DND-41 (cell line): ENCODE data around the gene RAPGEF2.
"Not testable (repeated sequence)": the region's sequence is repeated elsewhere in the genome, so short reads cannot be mapped to it uniquely, and the experiment has no call there.

Source experiments
- ATAC-seq: fragments of 200-7000 bp; cut with Tn5 transposase; 3 replicates; pipeline ENCODE4 v1.9.1; 2021; ENCODE audit warnings: low read depth; ENCODE audit not compliant: insufficient read depth
- DNase-seq: peaks from one replicate; pipeline ENCODE4 v3.0.0-alpha.2; 2020
- H2AFZ ChIP-seq: 2 replicates; pipeline ENCODE4 v1.6.0; 2012; ENCODE audit warnings: low read depth, low read length
- H3K27ac ChIP-seq: 2 replicates; pipeline ENCODE4 v1.5.1; 2012; ENCODE audit warnings: low read length, inconsistent platforms
- H3K27me3 ChIP-seq: fragments of 200-600 bp; sonication (generic); 2 replicates; pipeline ENCODE4 v1.6.0; 2012; ENCODE audit warnings: low read length, mild to moderate bottlenecking, inconsistent platforms; ENCODE audit not compliant: insufficient read depth, poor library complexity
- H3K36me3 ChIP-seq: 2 replicates; pipeline ENCODE4 v1.5.1; 2012; ENCODE audit warnings: low read length, inconsistent platforms; ENCODE audit not compliant: insufficient read depth
- H3K4me1 ChIP-seq: 2 replicates; pipeline ENCODE4 v1.5.1; 2012; ENCODE audit warnings: mild to moderate bottlenecking, low read length; ENCODE audit not compliant: insufficient read depth
- H3K4me2 ChIP-seq: 2 replicates; pipeline ENCODE4 v1.6.0; 2012; ENCODE audit warnings: mild to moderate bottlenecking, moderate library complexity, low read length, inconsistent platforms; ENCODE audit not compliant: insufficient read depth
- H3K4me3 ChIP-seq, 2 experiments: fragments of 200-600 bp in 1 of 2; shearing (Covaris generic) in 1 of 2; 2 replicates each; pipeline ENCODE4 v1.5.1; 2012 to 2016; ENCODE audit warnings: inconsistent platforms in 2 of 2, low read length in 2 of 2, mild to moderate bottlenecking in 2 of 2, low read depth in 1 of 2, moderate library complexity in 1 of 2
- H3K79me2 ChIP-seq: 2 replicates; pipeline ENCODE4 v1.6.0; 2012; ENCODE audit warnings: low read length, inconsistent platforms; ENCODE audit not compliant: insufficient read depth
- H3K9ac ChIP-seq: 2 replicates; pipeline ENCODE4 v1.6.0; 2012; ENCODE audit warnings: low read depth, mild to moderate bottlenecking, inconsistent platforms, low read length, moderate library complexity
- H3K9me3 ChIP-seq: 2 replicates; pipeline ENCODE4 v1.5.1; 2012; ENCODE audit warnings: low read length, moderate library complexity, mild to moderate bottlenecking, inconsistent platforms; ENCODE audit not compliant: insufficient read depth, severe bottlenecking
- H4K20me1 ChIP-seq: 2 replicates; pipeline ENCODE4 v1.6.0; 2012; ENCODE audit warnings: low read length; ENCODE audit not compliant: insufficient read depth
- EZH2 ChIP-seq: IDR thresholded peaks from 3 replicates; pipeline ENCODE4 v1.6.1; 2012; ENCODE audit warnings: borderline replicate concordance, low read depth, mild to moderate bottlenecking, moderate library complexity, low read length, inconsistent platforms; ENCODE audit not compliant: severe bottlenecking
- TF ChIP-seq, protein P1 (sequence below): IDR thresholded peaks from 2 replicates; pipeline ENCODE4 v1.5.1; 2012; ENCODE audit warnings: borderline replicate concordance, low read length, moderate library complexity, mild to moderate bottlenecking; ENCODE audit not compliant: poor library complexity, severe bottlenecking; ENCODE audit errors: extremely low read depth

RAPGEF2 gene

DNA sequence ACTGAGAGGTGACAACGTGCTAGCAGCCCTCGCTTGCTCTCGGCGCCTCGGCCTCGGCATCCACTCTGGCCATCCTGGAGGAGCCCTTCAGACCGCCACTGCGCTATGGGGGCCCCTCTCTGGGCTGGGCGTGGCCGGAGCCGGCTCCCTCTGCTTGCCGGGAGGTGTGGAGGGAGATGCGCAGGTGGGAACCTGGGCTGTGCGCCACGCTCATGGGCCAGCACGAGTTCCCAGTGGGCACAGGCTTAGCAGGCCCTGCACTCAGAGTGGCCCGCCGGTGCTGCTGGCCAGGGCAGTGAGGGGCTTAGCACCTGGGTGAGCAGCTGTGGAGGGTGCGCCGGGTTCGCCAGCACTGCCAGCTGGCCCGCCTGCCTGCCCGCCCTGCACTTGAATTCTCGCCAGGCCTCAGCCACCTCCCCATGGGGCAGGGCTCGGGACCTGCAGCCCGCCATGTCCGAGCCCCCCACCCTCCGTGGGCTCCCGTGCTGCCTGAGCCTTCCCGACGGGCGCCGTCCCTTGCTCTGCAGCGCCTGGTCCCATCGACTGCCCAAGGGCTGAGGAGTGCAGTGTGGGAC lies 148.0 kb downstream of the RAPGEF2 start:
- Histone ChIP-seq H2AFZ (no peak overlapping the region), H3K36me3 (peaks cover 8% of the 10 kb centered on the region), H3K4me1 (peaks cover 2% of the 10 kb centered on the region; the same call in 1 of the 2 replicates), H3K27ac (no peak overlapping the region), H4K20me1 (no peaks in the 10 kb centered on the region), H3K79me2 (no peaks in the 10 kb centered on the region), H3K4me2 (no peak overlapping the region), H3K4me3 (no peak overlapping the region), H3K27me3 (no peaks in the 10 kb centered on the region), H3K9ac (no peak overlapping the region), H3K9me3 (peaks cover 7% of the 10 kb centered on the region)
- no peak for TF ChIP-seq EZH2
- ATAC-seq: no peak
- DNase-seq: no peak

DNA sequence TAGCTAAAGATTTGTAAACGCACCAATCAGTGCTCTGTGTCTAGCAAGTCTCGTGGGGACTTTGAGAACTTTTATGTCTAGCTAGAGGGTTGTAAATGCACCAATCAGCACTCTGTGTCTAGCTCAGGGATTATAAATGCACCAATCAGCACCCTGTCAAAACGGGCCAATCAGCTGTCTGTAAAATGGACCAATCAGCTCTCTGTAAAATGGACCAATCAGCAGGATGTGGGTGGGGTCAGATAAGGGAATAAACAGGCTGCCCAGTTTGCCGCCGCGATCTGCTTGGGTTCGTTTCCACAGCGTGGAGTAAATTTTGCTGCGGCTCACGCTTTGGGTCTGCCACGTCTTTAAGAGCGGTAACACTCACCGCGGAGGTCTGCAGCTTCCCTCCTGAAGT lies 148.7 kb downstream of the RAPGEF2 start:
- H3K4me3 ChIP-seq, H3K36me3 ChIP-seq, H3K79me2 ChIP-seq, H2AFZ ChIP-seq, ATAC-seq, H3K27ac ChIP-seq, H4K20me1 ChIP-seq, H3K4me1 ChIP-seq, H3K9ac ChIP-seq, H3K27me3 ChIP-seq, H3K9me3 ChIP-seq, H3K4me2 ChIP-seq: not testable (repeated sequence)
- DNase-seq: peak; percentile 16

DNA sequence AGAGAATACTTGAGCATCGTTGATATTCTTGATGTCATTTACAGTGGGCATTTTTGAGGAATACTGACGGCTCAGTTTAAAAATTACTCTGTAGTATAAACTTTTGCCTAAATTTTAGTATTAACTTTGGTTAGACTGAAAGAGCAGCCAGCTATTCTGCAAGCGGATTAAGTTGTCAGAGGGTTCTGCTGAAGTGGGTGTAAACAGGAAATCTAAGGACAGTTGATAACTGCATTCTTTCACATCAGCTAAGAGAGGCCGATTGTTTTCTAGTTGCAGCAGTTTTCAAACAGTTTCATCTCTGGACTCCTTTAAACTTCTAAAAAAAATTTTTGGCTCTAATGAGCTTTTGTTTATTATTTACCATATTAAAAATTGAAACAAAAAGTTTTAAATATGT lies 149.6 kb downstream of the RAPGEF2 start:
- H3K27ac ChIP-seq: no peak overlapping the region
- no peaks in the 10 kb centered on the region for H3K79me2 ChIP-seq
- no peaks in the 10 kb centered on the region for H3K27me3 ChIP-seq
- no peak for DNase-seq
- H4K20me1 ChIP-seq: no peaks in the 10 kb centered on the region
- no peak overlapping the region for H2AFZ ChIP-seq
- H3K36me3 ChIP-seq: peaks cover 8% of the 10 kb centered on the region
- H3K9ac ChIP-seq: no peak overlapping the region
- no peak overlapping the region for H3K4me2 ChIP-seq
- H3K9me3 ChIP-seq: peaks cover 7% of the 10 kb centered on the region
- no peak overlapping the region for H3K4me3 ChIP-seq
- TF ChIP-seq, protein P1, sequence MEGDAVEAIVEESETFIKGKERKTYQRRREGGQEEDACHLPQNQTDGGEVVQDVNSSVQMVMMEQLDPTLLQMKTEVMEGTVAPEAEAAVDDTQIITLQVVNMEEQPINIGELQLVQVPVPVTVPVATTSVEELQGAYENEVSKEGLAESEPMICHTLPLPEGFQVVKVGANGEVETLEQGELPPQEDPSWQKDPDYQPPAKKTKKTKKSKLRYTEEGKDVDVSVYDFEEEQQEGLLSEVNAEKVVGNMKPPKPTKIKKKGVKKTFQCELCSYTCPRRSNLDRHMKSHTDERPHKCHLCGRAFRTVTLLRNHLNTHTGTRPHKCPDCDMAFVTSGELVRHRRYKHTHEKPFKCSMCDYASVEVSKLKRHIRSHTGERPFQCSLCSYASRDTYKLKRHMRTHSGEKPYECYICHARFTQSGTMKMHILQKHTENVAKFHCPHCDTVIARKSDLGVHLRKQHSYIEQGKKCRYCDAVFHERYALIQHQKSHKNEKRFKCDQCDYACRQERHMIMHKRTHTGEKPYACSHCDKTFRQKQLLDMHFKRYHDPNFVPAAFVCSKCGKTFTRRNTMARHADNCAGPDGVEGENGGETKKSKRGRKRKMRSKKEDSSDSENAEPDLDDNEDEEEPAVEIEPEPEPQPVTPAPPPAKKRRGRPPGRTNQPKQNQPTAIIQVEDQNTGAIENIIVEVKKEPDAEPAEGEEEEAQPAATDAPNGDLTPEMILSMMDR: no peak
- no peak for TF ChIP-seq EZH2
- no peak for ATAC-seq
- H3K4me1 ChIP-seq: peaks cover 2% of the 10 kb centered on the region; the same call in 1 of the 2 replicates

DNA sequence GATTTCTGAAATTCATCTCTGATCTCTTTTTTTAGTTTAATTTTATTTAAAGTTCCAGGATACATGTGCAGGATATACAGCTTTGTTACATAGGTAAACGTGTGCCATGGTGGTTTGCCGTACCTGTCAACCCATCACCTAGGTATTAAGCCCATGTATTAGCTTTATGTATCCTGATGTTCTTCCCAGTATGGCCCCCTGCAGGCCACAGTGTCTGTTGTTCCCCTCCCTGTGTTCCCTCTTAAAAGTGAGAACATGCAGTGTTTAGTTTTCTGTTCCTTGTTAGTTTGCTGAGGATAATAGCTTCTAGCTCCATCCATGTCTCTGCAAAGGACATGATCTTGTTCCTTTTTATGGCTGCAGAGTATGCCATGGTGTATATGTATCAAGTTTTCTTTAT lies 153.2 kb downstream of the RAPGEF2 start:
- Histone ChIP-seq H3K4me1 (no peaks in the 10 kb centered on the region), H3K9ac (no peak overlapping the region), H2AFZ (no peak overlapping the region), H3K4me2 (no peak overlapping the region), H3K4me3 (no peak overlapping the region), H3K27me3 (no peaks in the 10 kb centered on the region), H4K20me1 (no peaks in the 10 kb centered on the region), H3K9me3 (peaks cover 7% of the 10 kb centered on the region), H3K36me3 (peaks cover 3% of the 10 kb centered on the region; the same call in 1 of the 2 replicates), H3K79me2 (no peaks in the 10 kb centered on the region), H3K27ac (no peak overlapping the region)
- TF ChIP-seq, protein P1: no peak
- TF ChIP-seq EZH2: no peak
- DNase-seq (no peak), ATAC-seq (no peak)
